Effector CD8-positive, alpha-beta T cell (primary cell): ENCODE data around the gene LAMTOR3.

Experiments
- DNase-seq: peaks from one replicate; lab custom pipeline; 2025; lab: John Stamatoyannopoulos, UW
- total RNA-seq, 4 experiments: gene quantifications; one replicate each; lab custom pipeline; 2026; lab: John Stamatoyannopoulos, UW

The LAMTOR3 gene
- total RNA-seq = 28.4 to 53.5 (median 28.7) reads per million in 4 experiments

DNA sequence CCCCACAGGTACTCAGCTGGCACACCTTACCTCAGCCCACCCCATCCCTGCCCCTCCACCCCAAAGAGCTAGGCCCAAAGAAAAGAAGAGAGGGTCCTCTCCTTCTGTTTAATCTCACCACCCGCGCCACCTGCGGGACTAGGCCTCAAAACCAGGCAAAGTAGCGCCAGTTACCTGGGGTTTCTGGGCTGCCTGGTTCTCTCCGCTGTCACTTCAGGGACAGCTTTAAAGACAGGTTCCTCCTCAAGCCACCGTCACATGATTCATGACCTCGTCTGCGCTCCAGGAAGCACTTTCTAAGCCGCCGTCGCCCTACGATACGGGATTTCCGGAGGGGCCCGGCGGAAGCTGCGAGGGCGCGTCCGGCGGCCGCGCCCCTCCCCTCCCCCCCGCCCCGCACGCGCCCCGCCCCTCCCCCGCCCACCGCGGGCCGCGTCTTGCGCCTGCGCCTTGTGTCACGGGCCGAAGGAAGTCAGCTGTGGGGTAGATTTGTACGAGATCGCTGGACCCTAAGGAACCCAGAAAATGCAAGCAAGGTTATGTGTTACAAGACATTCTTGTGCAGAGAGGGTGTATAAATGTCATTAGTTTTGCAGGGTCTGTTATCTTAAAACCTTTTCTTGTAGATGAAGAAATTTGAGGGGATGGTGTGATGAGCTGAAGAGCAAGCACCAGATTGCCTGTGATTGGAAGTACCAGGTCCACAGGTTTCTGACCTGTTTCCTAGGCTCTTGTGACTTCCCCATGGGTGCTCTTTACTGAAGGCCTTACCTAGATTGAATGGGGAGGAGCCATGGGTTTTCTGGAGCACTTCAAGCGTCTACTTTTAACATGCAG lies at the start of gene LAMTOR3:
Gene LAMTOR3, minus strand, starts transcription at position 267 of the 837 bp plus-strand sequence. CDS start 464 bp downstream, outside the sequence.
- peak; percentile 83 for DNase-seq

DNA sequence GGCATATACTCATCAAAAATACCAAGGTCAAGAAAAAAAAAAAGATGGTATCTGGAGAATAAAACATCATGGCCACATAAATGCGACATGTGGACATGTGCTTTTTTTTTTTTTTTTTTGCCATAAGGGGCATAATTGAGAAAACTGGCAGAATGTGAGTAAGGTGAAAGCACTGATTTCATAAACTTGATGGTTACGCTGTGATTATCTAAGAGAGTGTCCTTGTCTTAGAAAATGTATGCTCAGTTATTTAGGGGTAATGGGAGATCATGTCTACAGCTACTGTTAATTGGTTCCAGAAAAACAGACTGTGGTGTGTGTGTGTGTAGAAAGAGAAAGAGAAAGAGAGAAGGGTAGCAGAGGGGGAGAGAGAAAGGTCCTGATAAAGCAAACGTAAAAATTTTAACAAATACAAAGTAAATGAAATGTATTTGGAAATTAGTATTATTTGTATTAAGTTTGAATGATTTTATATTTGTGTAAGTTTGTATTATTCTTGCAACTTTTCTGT lies 44.1 kb upstream of the LAMTOR3 start:
- no peak for DNase-seq

DNA sequence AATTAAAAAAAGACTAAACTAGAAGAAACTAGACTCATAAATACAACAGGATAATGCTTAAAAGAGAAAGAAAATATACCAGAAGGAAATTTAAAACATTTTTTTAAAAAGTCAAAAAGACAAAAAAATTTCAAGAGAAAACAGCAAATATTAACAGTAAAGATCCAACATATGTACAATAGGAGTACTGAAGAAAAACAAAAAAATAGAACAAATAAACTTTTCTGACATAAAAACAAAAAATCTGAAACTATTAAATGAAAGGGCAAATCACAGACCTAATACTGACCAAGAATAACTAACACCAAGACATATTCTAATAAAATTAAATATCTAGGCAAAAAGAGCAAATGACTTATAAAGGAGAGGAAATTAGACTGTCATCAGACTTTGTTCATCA lies 40.7 kb upstream of the LAMTOR3 start:
- DNase-seq = no peak

- no peak for DNase-seq
Measured at GRCh38 chr4:99927566-99927965, 33.3 kb upstream of the LAMTOR3 start.

GRCh38 chr4:99921174-99921573 lies 26.9 kb upstream of the LAMTOR3 start:
- no peak for DNase-seq

GRCh38 chr4:99918656-99919055 lies 24.4 kb upstream of the LAMTOR3 start:
- DNase-seq = no peak

- no peak for DNase-seq
Measured at GRCh38 chr4:99917575-99917974, 23.3 kb upstream of the LAMTOR3 start.

GRCh38 chr4:99915449-99915848 lies 21.2 kb upstream of the LAMTOR3 start:
- no peak for DNase-seq

DNA sequence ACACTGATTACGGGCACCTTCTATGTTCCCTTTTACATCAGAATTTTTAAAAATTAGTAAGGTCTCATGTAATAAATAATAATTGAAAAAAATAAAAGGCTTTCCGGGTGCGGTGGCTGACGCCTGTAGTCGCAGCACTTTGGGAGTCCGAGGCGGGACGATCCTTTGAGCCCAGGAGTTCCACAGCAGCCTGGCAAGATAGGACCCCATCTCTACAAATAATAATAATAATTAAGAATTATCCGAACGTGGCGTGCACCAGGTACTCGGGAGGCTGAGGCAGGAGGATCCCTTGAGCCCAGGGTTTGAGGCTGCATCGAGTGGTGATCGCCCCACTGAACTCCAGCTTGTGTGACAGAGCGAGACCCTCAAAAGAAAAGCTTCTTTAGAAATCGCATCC lies 771 bp upstream of the LAMTOR3 start:
- DNase-seq = no peak

DNA sequence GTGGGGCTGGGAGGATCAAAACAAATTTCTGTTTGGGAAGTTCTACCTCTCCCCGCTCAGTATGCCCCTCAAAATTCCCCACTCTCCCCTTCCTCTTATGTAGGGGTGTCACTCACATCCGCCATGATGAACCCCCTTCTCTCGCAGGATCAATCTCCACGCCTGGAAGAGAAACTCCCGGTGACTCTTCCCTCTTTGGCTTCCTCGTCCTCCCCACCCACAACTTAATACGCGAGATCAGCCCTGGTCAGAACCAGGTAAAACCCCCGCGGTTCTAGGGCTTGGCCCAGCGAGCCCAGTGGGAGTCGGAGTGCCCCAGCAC lies 427 bp downstream of the LAMTOR3 start:
- DNase-seq = no peak

- DNase-seq = no peak
Measured at GRCh38 chr4:99893029-99893428, 1.2 kb downstream of the LAMTOR3 start.

- no peak for DNase-seq
Measured at GRCh38 chr4:99891351-99891750, 2.9 kb downstream of the LAMTOR3 start.

GRCh38 chr4:99887837-99888236 lies 6.4 kb downstream of the LAMTOR3 start:
- no peak for DNase-seq

GRCh38 chr4:99886146-99886545 lies 8.1 kb downstream of the LAMTOR3 start:
- DNase-seq = no peak

DNA sequence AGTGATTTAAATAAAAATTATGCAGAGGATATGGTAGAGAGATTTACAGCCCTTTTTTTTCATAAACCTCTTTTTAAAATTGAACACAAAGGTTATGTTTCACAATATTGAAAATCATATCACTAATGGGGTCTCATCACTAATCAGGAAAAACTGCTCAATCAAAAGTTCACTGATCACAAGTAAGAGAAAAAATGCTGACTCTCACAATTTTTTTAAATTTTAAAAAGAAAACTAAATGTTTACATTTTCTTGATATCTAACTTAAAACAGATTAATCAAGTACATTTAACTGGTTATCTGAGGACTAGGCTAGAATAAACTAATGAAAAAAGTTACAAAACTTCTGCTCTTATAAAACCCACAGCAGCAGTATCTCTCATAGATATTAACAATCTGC lies 8.5 kb downstream of the LAMTOR3 start:
- no peak for DNase-seq

DNA sequence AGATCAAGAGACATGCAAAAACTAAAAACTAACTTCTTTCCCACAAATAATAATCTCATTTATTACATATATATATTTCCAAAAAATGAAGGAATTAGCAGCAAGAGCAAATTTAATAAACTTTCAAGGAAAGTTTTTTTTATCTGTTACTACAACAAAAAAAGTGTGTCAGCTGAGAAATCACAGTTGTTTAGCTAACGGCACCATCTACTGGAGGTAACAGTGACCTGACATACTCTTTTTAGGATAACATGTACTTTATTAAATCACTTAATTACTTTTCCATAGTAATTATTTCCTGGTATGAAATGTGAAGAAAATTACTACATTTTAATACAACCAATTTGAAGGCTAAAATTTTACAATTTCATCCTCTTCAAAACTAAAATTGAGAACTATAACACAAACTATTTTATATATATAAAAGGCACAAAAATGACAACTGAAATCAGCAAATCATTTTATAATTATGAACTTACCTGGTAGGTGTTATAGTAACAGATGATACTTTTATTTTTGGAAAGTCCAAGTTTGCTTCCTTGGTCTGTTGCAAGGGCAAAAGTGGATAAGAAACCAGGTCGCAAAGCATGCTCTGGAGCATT lies 9.1 kb downstream of the LAMTOR3 start:
- no peak for DNase-seq

DNA sequence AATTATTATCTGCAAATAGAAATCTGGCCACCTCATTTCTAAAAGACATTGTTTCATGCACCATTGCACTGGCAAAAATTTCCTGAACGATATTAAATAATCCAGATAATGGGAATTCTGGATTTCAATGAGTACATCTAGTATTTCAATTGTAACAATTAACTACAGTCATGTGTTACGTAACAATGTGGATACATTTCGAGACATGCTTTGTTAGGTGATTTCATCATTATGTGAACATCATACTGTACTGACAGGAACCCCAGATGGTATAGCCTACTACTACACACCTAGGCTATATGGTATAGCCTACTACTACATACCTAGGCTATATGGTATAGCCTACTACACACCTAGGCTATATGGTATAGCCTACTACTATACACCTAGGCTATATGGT lies 14.8 kb downstream of the LAMTOR3 start:
- DNase-seq = no peak

DNA sequence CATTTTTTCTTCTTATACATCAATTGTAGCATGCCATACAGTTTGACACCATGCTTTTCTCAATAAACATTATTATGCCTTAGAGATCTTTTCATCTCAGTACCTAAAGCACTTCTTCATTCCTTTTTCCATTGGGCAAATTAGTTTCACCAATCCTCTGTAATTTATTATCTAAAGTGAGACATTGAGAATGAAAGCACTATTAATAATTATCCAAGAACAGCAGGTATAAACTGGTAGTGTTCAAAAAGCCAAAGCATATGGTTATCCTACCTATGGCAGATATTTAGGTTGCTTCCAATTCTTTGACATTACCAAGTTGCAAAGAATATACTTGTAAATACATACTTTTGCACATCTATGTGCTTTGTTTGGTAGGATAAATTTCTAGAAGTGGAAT lies 15.6 kb downstream of the LAMTOR3 start:
- DNase-seq = no peak

DNA sequence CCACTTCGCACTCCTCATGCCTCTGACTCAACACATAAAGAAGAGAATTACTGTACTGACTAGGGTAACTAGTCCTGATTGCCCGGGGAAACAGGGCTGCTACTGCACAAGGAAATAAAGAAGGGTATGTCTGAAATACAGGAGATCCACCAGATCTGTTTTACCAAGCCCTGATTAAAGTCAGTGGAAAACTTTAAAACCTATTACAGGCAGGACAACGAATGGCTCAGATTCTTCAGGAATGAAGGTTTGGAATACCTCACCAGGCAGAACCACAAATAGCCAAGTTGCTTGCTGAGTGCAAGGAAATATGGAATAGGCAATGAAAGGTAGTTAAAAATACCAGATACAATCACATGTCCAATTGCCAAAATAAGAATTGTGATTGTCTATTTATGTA lies 17.3 kb downstream of the LAMTOR3 start:
- DNase-seq = no peak

- DNase-seq = no peak
Measured at GRCh38 chr4:99875071-99875470, 19.2 kb downstream of the LAMTOR3 start.

DNA sequence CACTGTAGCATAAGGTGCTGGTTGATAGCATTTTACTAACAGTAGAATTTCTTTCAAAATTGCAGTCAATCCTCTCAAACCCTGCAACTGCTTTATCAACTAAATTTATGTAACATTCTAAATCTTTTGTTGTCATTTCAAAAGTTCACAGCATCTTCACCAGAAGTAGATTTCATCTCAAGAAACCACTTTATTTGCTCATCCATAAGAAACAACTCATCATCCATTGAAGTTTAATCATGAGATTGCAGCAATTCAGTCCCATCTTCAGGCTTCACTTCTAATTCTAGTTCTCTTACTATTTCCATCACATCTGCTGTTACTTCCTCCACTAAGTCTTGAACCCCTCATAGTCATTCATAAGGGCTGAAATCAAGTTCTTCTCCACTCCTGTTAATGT lies 21.7 kb downstream of the LAMTOR3 start:
- no peak for DNase-seq

GRCh38 chr4:99868126-99868596 lies 26.1 kb downstream of the LAMTOR3 start:
- no peak for DNase-seq

- DNase-seq = no peak
Measured at GRCh38 chr4:99863804-99864203, 30.4 kb downstream of the LAMTOR3 start.
